Right atrium auricular region (tissue), 2 donors: Measurements from ENCODE around the gene CCDC6. TPM values are rescaled to one million over a fixed set of nuclear protein-coding genes. Genes with fewer than 3 reads are reported as not detected.

ENCODE experiments used
- DNase-seq: peaks from one replicate; pipeline ENCODE4 v3.0.0-alpha.2; 2019; ENCODE audit warnings: low spot score
- H3K27ac ChIP-seq, 2 donors: fragments of 200-600 bp; sonication (generic); 1 replicate in 1 of 2; 2 replicates in 1 of 2; pipeline ENCODE4 v1.5.1; 2016 to 2019
- H3K27me3 ChIP-seq, 2 donors: fragments of 200-600 bp; sonication (generic); one replicate each; pipeline versions ENCODE4 v1.5.1 to v1.6.0; 2017 to 2019
- H3K36me3 ChIP-seq: fragments of 200-600 bp; sonication (generic); one replicate; pipeline ENCODE4 v1.5.1; 2016
- H3K4me1 ChIP-seq, 2 donors: fragments of 200-600 bp; sonication (generic); one replicate each; pipeline versions ENCODE4 v1.5.1 to v1.6.0; 2017 to 2019
- H3K4me3 ChIP-seq, 2 donors: fragments of 200-600 bp; sonication (generic); 1 replicate in 1 of 2; 2 replicates in 1 of 2; pipeline ENCODE4 v1.5.1; 2017 to 2019; ENCODE audit warnings: mild to moderate bottlenecking in 1 of 2, moderate library complexity in 1 of 2
- H3K9me3 ChIP-seq, 2 donors: fragments of 200-600 bp; sonication (generic); one replicate each; pipeline ENCODE4 v1.5.1; 2019
- total RNA-seq, 2 donors: library from RNA; depleted of rRNA; stranded (reverse); fragments of >200 nt; gene quantifications; one replicate each; pipeline ENCODE4 v1.1.0, GENCODE V29; 2016
- TF ChIP-seq, protein P1 (sequence below), 2 donors: fragments of 200-600 bp; sonication (generic); IDR thresholded peaks; one replicate each; pipeline ENCODE4 v1.5.1; 2019; ENCODE audit warnings: antibody characterized with exemption in 2 of 2

CCDC6 gene
- total RNA-seq, 2 donors from 2014 or later = 19.1 to 22.7 TPM

DNA sequence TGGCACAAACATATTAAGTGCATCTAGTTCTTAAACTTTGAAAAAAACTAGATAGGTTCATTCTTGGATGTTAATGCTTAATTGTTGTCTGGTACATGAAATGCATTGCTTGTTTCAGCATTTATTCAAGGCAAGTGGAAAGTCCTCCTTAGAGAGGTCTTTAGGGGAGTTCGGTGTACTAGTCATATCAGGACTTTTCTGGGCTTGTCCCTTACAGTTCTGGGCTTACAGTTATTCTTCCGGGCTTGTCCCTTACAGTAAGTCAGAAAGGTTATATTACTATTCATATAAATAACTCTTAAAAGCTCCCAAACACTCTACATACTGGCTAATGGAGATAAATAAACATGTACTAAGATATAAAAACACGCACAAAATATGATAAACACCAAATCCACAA is 91.5 kb downstream of the CCDC6 start:
- H3K27ac ChIP-seq = no peak overlapping the region
- peaks cover 23% of the 10 kb centered on the region for H3K36me3 ChIP-seq

DNA sequence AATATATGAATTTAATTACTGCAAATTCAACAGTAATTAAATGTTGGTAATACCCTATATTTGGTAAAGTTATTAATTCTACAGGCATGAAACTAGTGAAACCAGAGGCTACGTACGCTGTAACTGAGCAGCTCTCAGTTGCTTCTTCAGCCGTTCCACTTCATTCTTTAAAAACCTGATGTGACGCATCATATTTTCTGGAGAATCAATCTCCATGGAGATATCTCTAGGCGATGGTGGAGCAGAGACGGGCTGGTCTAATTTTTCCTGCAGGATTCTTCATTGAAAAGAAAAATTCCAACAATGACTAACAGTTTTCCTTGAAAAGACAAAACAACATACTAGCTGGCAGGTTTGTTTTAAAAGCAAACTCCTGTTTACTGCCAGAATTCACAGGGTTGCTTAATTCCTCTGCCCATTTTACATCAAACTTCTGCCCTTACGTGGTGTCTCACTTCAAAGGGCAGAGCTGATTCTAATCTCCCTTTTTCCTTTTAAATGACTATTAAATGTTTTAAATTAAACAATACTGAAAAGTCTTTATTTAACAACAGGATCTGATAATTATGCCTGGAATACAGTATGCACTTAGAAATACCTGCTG is 93.7 kb downstream of the CCDC6 start:
- peaks cover 0 to 35% of the 10 kb centered on the region in 2 donors for H3K4me1 ChIP-seq
- peaks cover 26% of the 10 kb centered on the region for H3K36me3 ChIP-seq

More for the DNA sequence above, 91.5 kb downstream of the CCDC6 start:
- no peak overlapping the region for H3K4me3 ChIP-seq
- H3K4me1 ChIP-seq = peaks cover 0 to 35% of the 10 kb centered on the region in 2 donors
- no peaks in the 10 kb centered on the region for H3K27me3 ChIP-seq
- no peaks in the 10 kb centered on the region for H3K9me3 ChIP-seq
- TF ChIP-seq, protein P1, sequence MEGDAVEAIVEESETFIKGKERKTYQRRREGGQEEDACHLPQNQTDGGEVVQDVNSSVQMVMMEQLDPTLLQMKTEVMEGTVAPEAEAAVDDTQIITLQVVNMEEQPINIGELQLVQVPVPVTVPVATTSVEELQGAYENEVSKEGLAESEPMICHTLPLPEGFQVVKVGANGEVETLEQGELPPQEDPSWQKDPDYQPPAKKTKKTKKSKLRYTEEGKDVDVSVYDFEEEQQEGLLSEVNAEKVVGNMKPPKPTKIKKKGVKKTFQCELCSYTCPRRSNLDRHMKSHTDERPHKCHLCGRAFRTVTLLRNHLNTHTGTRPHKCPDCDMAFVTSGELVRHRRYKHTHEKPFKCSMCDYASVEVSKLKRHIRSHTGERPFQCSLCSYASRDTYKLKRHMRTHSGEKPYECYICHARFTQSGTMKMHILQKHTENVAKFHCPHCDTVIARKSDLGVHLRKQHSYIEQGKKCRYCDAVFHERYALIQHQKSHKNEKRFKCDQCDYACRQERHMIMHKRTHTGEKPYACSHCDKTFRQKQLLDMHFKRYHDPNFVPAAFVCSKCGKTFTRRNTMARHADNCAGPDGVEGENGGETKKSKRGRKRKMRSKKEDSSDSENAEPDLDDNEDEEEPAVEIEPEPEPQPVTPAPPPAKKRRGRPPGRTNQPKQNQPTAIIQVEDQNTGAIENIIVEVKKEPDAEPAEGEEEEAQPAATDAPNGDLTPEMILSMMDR (IDR thresholded peaks at IDR 0.05) = no peak
- DNase-seq = no peak

DNA sequence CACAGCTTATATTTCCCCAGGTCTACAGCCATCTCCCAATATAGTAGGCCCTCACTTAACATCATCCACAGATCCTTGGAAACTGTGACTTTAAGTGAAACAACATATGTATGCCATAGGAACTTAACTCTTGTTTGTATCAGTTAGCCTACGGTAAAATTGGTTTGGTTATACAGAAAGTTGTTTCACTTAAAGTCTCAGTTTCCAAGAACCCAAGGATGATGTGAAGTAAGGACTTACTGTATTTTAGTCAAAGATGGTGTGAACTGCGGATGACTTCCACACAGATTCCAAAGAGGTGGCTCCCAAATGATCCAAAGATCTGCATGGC is 96.7 kb downstream of the CCDC6 start:
- Histone ChIP-seq H3K4me1 (peaks cover 0 to 23% of the 10 kb centered on the region in 2 donors), H3K4me3 (no peak overlapping the region), H3K27ac (peak overlapping the region in 1 of 2 donors; percentile 59), H3K27me3 (no peaks in the 10 kb centered on the region), H3K36me3 (peaks cover 52% of the 10 kb centered on the region), H3K9me3 (no peaks in the 10 kb centered on the region)
- DNase-seq = no peak
- TF ChIP-seq, protein P1 (IDR thresholded peaks at IDR 0.05) = no peak

More for the DNA sequence above, 93.7 kb downstream of the CCDC6 start:
- Histone ChIP-seq H3K9me3 (no peaks in the 10 kb centered on the region), H3K4me3 (no peak overlapping the region), H3K27me3 (no peaks in the 10 kb centered on the region), H3K27ac (no peak overlapping the region)
- TF ChIP-seq, protein P1 (IDR thresholded peaks at IDR 0.05) = no peak
- DNase-seq = no peak

DNA sequence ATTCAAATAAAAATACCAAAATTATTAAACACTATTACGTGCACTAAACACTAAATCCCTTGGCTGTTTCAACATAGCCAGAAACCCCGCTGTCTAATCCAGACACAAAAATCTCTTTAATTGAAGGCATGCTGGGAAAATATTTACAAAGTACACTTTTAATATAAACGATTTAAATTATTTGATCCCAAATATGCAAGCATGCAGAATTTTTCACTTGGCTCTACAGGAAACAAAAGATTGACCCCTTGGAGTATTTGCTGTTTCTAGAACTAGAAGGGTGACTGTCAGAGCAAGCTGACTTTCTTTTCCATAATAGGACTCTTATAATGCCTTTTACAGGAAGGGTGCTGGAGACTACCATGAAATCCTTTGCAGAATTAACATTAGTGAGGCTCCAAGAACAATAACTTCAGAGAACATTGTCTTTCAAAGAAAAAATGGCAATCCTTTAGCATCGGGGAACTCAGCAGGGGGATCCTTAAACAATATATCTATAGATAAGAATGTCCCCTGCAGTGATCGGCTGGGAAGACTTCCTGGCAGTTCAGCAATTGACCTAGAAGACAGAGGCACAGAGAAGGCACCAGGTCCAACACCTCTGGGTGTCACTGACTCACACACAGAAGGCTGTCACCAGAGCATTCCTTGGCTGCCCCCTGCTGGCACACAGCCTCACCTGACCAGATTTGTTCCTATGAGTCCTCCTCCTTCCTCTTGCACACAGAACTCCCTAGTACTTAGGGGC is 97.3 kb downstream of the CCDC6 start:
- peak; percentile 85 for DNase-seq
- no peaks in the 10 kb centered on the region for H3K9me3 ChIP-seq
- H3K27me3 ChIP-seq = no peaks in the 10 kb centered on the region
- H3K27ac ChIP-seq = peak overlapping the region in 1 of 2 donors; percentile 59
- H3K4me3 ChIP-seq = no peak overlapping the region
- TF ChIP-seq, protein P1 (IDR thresholded peaks at IDR 0.05) = peak; percentile 41 to 72
- H3K36me3 ChIP-seq = peaks cover 57% of the 10 kb centered on the region
- peaks cover 0 to 23% of the 10 kb centered on the region in 2 donors for H3K4me1 ChIP-seq

DNA sequence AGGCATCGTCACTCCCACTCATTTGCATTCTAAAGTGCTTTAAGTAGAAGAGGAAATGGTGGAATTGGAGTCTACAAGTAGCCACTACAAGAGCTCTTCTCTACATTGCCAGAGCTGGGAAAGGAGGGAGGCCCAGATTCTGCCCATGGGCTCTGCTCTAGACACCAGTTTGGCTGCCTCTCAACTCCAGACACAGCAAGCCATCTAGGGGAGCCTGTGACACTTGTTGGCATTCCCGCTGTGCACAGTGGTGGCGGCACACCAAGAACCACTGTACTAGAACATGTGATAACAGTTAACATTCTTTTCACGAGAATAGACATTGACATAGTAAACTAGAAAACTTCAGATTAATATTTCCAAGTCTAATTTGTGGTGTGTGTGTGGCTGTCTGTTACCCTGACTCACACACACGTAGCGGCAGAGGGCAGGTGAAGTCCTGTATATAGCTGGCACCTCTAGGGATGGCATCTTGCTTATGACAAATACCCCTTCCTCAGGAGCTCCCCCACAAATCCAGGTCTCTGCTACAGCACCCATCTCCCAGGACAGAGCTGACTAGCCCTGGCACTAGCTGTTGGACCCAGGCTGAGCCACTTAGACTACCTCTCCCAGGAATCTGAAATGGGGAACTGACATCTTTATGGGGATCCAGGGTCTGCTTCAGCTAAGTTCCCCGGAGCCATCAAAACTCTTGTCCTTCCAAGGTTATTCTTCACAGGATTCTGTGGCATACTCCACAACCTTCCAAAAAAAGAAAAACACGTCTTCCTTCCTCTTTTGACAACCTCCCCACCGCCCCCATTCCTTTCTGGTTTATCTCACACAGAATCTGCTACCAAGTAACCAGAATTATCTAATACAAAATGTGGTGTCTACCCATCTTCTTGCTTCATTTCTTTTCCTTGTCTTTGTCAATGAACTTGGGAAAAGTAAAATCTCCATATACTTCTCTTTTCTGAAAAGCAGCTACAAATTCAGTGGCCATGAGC is 98.4 kb downstream of the CCDC6 start:
- Histone ChIP-seq H3K36me3 (peaks cover 68% of the 10 kb centered on the region), H3K4me3 (no peak overlapping the region), H3K4me1 (peaks cover 0 to 23% of the 10 kb centered on the region in 2 donors), H3K27me3 (no peaks in the 10 kb centered on the region), H3K9me3 (no peaks in the 10 kb centered on the region), H3K27ac (peak overlapping the region; percentile 49 to 58)
- TF ChIP-seq, protein P1 (IDR thresholded peaks at IDR 0.05) = no peak
- no peak for DNase-seq
